CD4-positive, alpha-beta T cell (primary cell): ENCODE measurements around the gene PSMD11. TPM values are rescaled to one million over a fixed set of nuclear protein-coding genes. Genes with fewer than 3 reads are reported as not detected.

Experiments used
- ATAC-seq: fragments of 200-7000 bp; cut with Tn5 transposase; one replicate; pipeline ENCODE4 v1.10.0; 2022; ENCODE audit warnings: mild to moderate bottlenecking; ENCODE audit not compliant: poor library complexity
- CTCF ChIA-PET: fragments of 350-600 bp; sonication (Branson Sonifier 250); formaldehyde crosslinking; loops from one replicate; lab custom pipeline; 2021; ENCODE audit warnings: antibody characterized with exemption, inconsistent platforms; lab: Charles Lee
- POLR2A ChIA-PET: fragments of 350-600 bp; sonication (Branson Sonifier 250); formaldehyde crosslinking; loops from one replicate; lab custom pipeline; 2021; ENCODE audit warnings: antibody characterized with exemption, inconsistent platforms; lab: Charles Lee
- DNase-seq, 14 experiments: peaks; one replicate each; pipeline ENCODE4 v3.0.0-alpha.2; 2013 to 2020; ENCODE audit warnings: mixed read lengths in 2 of 14
- H3K27ac ChIP-seq, 2 donors: one replicate each; pipeline versions ENCODE4 v1.5.1 to v1.7.0; 2013; ENCODE audit warnings: low read length in 2 of 2, low read depth in 1 of 2, mild to moderate bottlenecking in 1 of 2
- H3K27me3 ChIP-seq, 2 experiments: 1 replicate in 1 of 2; 2 replicates in 1 of 2; pipeline versions ENCODE4 v1.6.1 to v1.7.0; 2013; ENCODE audit warnings: low read length in 2 of 2, control low read depth in 1 of 2, mild to moderate bottlenecking in 1 of 2, moderate library complexity in 1 of 2; ENCODE audit not compliant: insufficient read depth in 2 of 2, control insufficient read depth in 1 of 2
- H3K36me3 ChIP-seq: one replicate; pipeline ENCODE4 v1.6.1; 2013; ENCODE audit warnings: low read length, control low read depth; ENCODE audit not compliant: insufficient read depth
- H3K4me1 ChIP-seq: one replicate; pipeline ENCODE4 v1.6.1; 2013; ENCODE audit warnings: low read length, control low read depth; ENCODE audit not compliant: insufficient read depth
- H3K4me3 ChIP-seq: one replicate; pipeline ENCODE4 v1.5.1; 2013; ENCODE audit warnings: mild to moderate bottlenecking, low read length, moderate library complexity
- H3K9me3 ChIP-seq, 2 experiments: 1 replicate in 1 of 2; 2 replicates in 1 of 2; pipeline versions ENCODE4 v1.6.1 to v1.7.0; 2013; ENCODE audit warnings: low read length in 2 of 2, mild to moderate bottlenecking in 2 of 2, control low read depth in 1 of 2, moderate library complexity in 1 of 2; ENCODE audit not compliant: control insufficient read depth in 1 of 2, insufficient read depth in 1 of 2
- H3K27ac Mint-ChIP-seq: one replicate; pipeline ENCODE4 v1.8.0; 2020; ENCODE audit warnings: mixed read lengths
- H3K27me3 Mint-ChIP-seq: one replicate; pipeline ENCODE4 v1.8.0; 2021; ENCODE audit warnings: mixed read lengths
- H3K36me3 Mint-ChIP-seq: one replicate; pipeline ENCODE4 v1.8.0; 2021; ENCODE audit warnings: low read depth, mixed read lengths
- H3K4me1 Mint-ChIP-seq: one replicate; pipeline ENCODE4 v1.8.0; 2021; ENCODE audit warnings: low read depth, mixed read lengths
- H3K4me3 Mint-ChIP-seq: one replicate; pipeline ENCODE4 v1.8.0; 2020; ENCODE audit warnings: mild to moderate bottlenecking, mixed read lengths
- H3K9me3 Mint-ChIP-seq: one replicate; pipeline ENCODE4 v1.8.0; 2020; ENCODE audit warnings: mixed read lengths
- intact Hi-C, 2 experiments: fragments of 100-400 bp; cut with DNase I in 1 of 2; cut with micrococcal nuclease in 1 of 2; formaldehyde crosslinking; loops; one replicate each; pipeline versions ENCODE4 v1.15.1 to v1.9.0; 2023 to 2025; cut with DNase I, micrococcal nuclease
- total RNA-seq, 174 experiments: library from RNA in 2 of 174; stranded (reverse) in 2 of 174; gene quantifications; one replicate each; pipeline ENCODE4 v1.2.3 and lab custom pipeline; 2021 to 2026
- TF ChIP-seq, protein P1 (sequence below): fragments of 200-600 bp; IDR thresholded peaks from one replicate; pipeline ENCODE4 v1.8.0; 2022; ENCODE audit warnings: antibody characterized with exemption, mild to moderate bottlenecking

PSMD11 gene
- total RNA-seq, 2 experiments from 2014 or later = 67.6 to 68.7 TPM

DNA sequence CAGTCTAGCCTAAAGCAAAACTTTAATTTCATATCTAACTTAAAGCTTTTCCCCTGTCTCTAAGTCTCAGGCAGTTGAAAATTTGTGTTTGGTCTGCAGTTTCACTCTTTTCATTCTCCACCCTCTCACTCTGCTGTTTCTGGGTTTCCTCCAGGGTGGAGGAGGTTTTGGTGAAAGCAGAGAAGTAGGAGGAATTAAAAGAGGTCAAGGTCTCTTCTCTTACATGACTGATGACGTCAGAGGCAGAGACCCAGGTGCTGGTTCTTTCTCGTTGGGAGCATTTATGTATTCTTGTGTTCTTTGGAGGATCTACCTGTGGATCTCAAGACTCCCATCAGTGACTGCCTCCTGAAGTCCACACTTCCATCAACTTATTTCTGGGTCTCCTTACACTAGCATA lies 2.4 kb upstream of the PSMD11 start:
- Histone ChIP-seq H3K4me3 (no peak overlapping the region), H3K36me3 (no peaks in the 10 kb centered on the region), H3K27ac (no peak overlapping the region), H3K4me1 (peaks cover 17% of the 10 kb centered on the region), H3K27me3 (no peaks in the 10 kb centered on the region), H3K9me3 (no peaks in the 10 kb centered on the region)
- intact Hi-C loops = loop anchor here (5.0 to 10.0 kb wide), 2 partner anchors 90 to 507 kb away; partner anchors contain the start of genes SUZ12 (in 1 of the 2) and ZNF207 (in 1 of the 2)
- DNase-seq = no peak
- H3K4me3 Mint-ChIP-seq = no peak overlapping the region
- TF ChIP-seq, protein P1, sequence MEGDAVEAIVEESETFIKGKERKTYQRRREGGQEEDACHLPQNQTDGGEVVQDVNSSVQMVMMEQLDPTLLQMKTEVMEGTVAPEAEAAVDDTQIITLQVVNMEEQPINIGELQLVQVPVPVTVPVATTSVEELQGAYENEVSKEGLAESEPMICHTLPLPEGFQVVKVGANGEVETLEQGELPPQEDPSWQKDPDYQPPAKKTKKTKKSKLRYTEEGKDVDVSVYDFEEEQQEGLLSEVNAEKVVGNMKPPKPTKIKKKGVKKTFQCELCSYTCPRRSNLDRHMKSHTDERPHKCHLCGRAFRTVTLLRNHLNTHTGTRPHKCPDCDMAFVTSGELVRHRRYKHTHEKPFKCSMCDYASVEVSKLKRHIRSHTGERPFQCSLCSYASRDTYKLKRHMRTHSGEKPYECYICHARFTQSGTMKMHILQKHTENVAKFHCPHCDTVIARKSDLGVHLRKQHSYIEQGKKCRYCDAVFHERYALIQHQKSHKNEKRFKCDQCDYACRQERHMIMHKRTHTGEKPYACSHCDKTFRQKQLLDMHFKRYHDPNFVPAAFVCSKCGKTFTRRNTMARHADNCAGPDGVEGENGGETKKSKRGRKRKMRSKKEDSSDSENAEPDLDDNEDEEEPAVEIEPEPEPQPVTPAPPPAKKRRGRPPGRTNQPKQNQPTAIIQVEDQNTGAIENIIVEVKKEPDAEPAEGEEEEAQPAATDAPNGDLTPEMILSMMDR = no peak
- peaks cover 23% of the 10 kb centered on the region for H3K36me3 Mint-ChIP-seq
- no peak overlapping the region for H3K27ac Mint-ChIP-seq
- ATAC-seq = no peak
- CTCF ChIA-PET = no interaction called here
- H3K9me3 Mint-ChIP-seq = no peaks in the 10 kb centered on the region
- peaks cover 31% of the 10 kb centered on the region for H3K4me1 Mint-ChIP-seq
- no peaks in the 10 kb centered on the region for H3K27me3 Mint-ChIP-seq
- POLR2A ChIA-PET = no interaction called here

GRCh38 chr17:32443827-32444300 lies 446 bp upstream of the PSMD11 start:
- Histone ChIP-seq H3K27ac (no peak overlapping the region), H3K36me3 (peaks cover 15% of the 10 kb centered on the region), H3K27me3 (no peaks in the 10 kb centered on the region), H3K4me1 (peaks cover 17% of the 10 kb centered on the region), H3K9me3 (no peaks in the 10 kb centered on the region), H3K4me3 (peak overlapping the region; percentile 92)
- TF ChIP-seq, protein P1 = peak; percentile 92
- H3K27ac Mint-ChIP-seq = peak overlapping the region; percentile 18
- intact Hi-C loops = loop anchor here (1.0 to 10.0 kb wide), 3 partner anchors 92 to 509 kb away; partner anchors contain the start of genes ZNF207 (in 2 of the 2) and SUZ12 (in 1 of the 2)
- CTCF ChIA-PET = interaction anchor here (0.6 to 3.1 kb wide), 23 partner anchors 9 to 543 kb away, joined by 3 to 37 read pairs (median 4); partner anchors contain the start of genes CDK5R1, MYO1D, RHOT1 and UTP6
- DNase-seq (no peak), ATAC-seq (no peak)
- H3K4me1 Mint-ChIP-seq = peaks cover 39% of the 10 kb centered on the region
- no peaks in the 10 kb centered on the region for H3K27me3 Mint-ChIP-seq
- peaks cover 38% of the 10 kb centered on the region for H3K36me3 Mint-ChIP-seq
- no peaks in the 10 kb centered on the region for H3K9me3 Mint-ChIP-seq
- H3K4me3 Mint-ChIP-seq = peak overlapping the region; percentile 90
- POLR2A ChIA-PET = interaction anchor here (0.6 to 2.2 kb wide), 9 partner anchors 9 to 433 kb away, joined by 3 to 21 read pairs (median 6); partner anchors contain the start of genes CDK5R1 and MYO1D

DNA sequence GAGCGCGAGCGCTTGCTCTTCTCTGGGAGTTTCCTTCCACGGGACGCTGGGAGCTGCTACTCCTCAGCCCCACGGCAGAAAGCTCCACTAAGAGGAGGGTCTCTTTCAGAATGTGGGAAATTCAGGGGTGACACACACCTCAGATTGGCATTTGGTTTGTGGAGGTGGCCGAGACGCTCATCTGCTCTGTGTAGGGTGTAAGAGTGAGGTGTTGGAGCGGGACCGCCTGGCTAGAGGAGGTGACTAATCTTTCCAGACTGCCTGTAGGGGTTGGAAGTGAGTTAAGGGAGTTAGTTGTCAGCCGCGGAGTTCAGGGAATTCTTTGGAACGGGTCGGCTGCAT lies 735 bp downstream of the PSMD11 start:
- Histone ChIP-seq H3K9me3 (no peaks in the 10 kb centered on the region), H3K4me3 (peak overlapping the region; percentile 92), H3K36me3 (peaks cover 27% of the 10 kb centered on the region), H3K4me1 (peaks cover 17% of the 10 kb centered on the region), H3K27ac (peak overlapping the region; percentile 46 to 63), H3K27me3 (no peaks in the 10 kb centered on the region)
- peak overlapping the region; percentile 18 for H3K27ac Mint-ChIP-seq
- ChIA-PET POLR2A (interaction anchor here (1.3 to 2.2 kb wide), 6 partner anchors 9 to 432 kb away, joined by 4 to 21 read pairs (median 6); partner anchors contain the start of genes CDK5R1 and MYO1D), CTCF (interaction anchor here (0.7 to 3.1 kb wide), 7 partner anchors 18 to 433 kb away, joined by 3 to 37 read pairs (median 5); partner anchors contain the start of genes CDK5R1, MYO1D and RHOT1)
- H3K27me3 Mint-ChIP-seq = no peaks in the 10 kb centered on the region
- intact Hi-C loops = loop anchor here in 1 of 2 experiments (5.0 to 10.0 kb wide), 2 partner anchors 432 to 510 kb away; partner anchors contain the start of genes MYO1D and SUZ12
- peak in 7 of 14 experiments; percentile 2 to 56 (median 7) for DNase-seq
- peaks cover 39% of the 10 kb centered on the region for H3K4me1 Mint-ChIP-seq
- TF ChIP-seq, protein P1 = no peak
- H3K4me3 Mint-ChIP-seq = peak overlapping the region; percentile 90
- no peak for ATAC-seq
- peaks cover 50% of the 10 kb centered on the region for H3K36me3 Mint-ChIP-seq
- no peaks in the 10 kb centered on the region for H3K9me3 Mint-ChIP-seq
